Panc1 (cell line): ENCODE measurements around the gene DYNAP. TPM values are rescaled to one million over a fixed set of nuclear protein-coding genes. Genes with fewer than 3 reads are reported as not detected.

Experiments
- ATAC-seq: fragments of 200-7000 bp; cut with Tn5 transposase; 2 replicates; pipeline ENCODE4 v1.9.1; 2020; ENCODE audit warnings: mild to moderate bottlenecking, moderate library complexity
- BruUV-seq: library from RNA; stranded (reverse); fragments of 400-500 nt; replicated peaks from 2 replicates; lab custom pipeline; 2021; lab: Mats Ljungman, UMichigan
- CTCF ChIA-PET: fragments of 300-600 bp; sonication (Branson Sonifier 250); formaldehyde crosslinking; loops from one replicate; lab custom pipeline; 2022; ENCODE audit warnings: antibody characterized with exemption; lab: Charles Lee
- POLR2A ChIA-PET: fragments of 300-600 bp; sonication (Branson Sonifier 250); formaldehyde crosslinking; loops from one replicate; lab custom pipeline; 2022; ENCODE audit warnings: antibody characterized with exemption; lab: Charles Lee
- DNase-seq: peaks from one replicate; pipeline ENCODE4 v3.0.0-alpha.2; 2010; ENCODE audit warnings: low read depth, low spot score
- H3K27ac ChIP-seq: 2 replicates; pipeline ENCODE4 v1.5.1; 2011; ENCODE audit warnings: mild to moderate bottlenecking, low read length, inconsistent platforms
- H3K27me3 ChIP-seq: fragments of 200-500 bp; sonication (Bioruptor generic); 2 replicates; pipeline ENCODE4 v1.6.0; 2014; ENCODE audit warnings: low read length, inconsistent platforms; ENCODE audit not compliant: control insufficient read depth, insufficient read depth
- H3K36me3 ChIP-seq: fragments of 200-500 bp; sonication (Bioruptor generic); 2 replicates; pipeline ENCODE4 v1.5.1; 2014; ENCODE audit warnings: inconsistent platforms, mild to moderate bottlenecking, low read length, moderate library complexity; ENCODE audit not compliant: control insufficient read depth, insufficient read depth
- H3K4me1 ChIP-seq: 2 replicates; pipeline ENCODE4 v1.5.1; 2011; ENCODE audit warnings: inconsistent platforms, mild to moderate bottlenecking, low read length, moderate library complexity; ENCODE audit not compliant: control insufficient read depth, insufficient read depth
- H3K4me3 ChIP-seq, 2 experiments: 2 replicates each; pipeline ENCODE4 v1.5.1; 2011 to 2012; ENCODE audit warnings: low read depth in 2 of 2, low read length in 2 of 2, mild to moderate bottlenecking in 2 of 2, inconsistent platforms in 1 of 2, moderate library complexity in 1 of 2
- H3K9me3 ChIP-seq: fragments of 200-500 bp; sonication (Bioruptor generic); 2 replicates; pipeline ENCODE4 v1.5.1; 2014; ENCODE audit warnings: low read depth, mild to moderate bottlenecking, inconsistent platforms, low read length, moderate library complexity; ENCODE audit not compliant: control insufficient read depth, insufficient read depth
- CTCF ChIP-seq: fragments of 450-650 bp; IDR thresholded peaks from 2 replicates; pipeline ENCODE4 v1.5.1; 2017; ENCODE audit warnings: mild to moderate bottlenecking
- POLR2AphosphoS5 ChIP-seq: IDR thresholded peaks from 2 replicates; pipeline ENCODE4 v1.6.1; 2012; ENCODE audit warnings: mild to moderate bottlenecking, low read depth, low read length, moderate library complexity
- REST ChIP-seq, 2 experiments: IDR thresholded peaks; 2 replicates each; pipeline ENCODE4 v1.6.1; 2011 to 2012; ENCODE audit warnings: low read depth in 2 of 2, control low read depth in 1 of 2, low read length in 1 of 2, mild to moderate bottlenecking in 1 of 2, moderate library complexity in 1 of 2; ENCODE audit not compliant: insufficient read depth in 1 of 2
- SIN3A ChIP-seq: IDR thresholded peaks from 2 replicates; pipeline ENCODE4 v1.6.1; 2012; ENCODE audit warnings: low read depth, mild to moderate bottlenecking, low read length, moderate library complexity, borderline replicate concordance; ENCODE audit not compliant: insufficient read depth
- TCF7L2 ChIP-seq: IDR thresholded peaks from 2 replicates; pipeline ENCODE4 v1.6.1; 2011; ENCODE audit warnings: mild to moderate bottlenecking, low read depth, low read length, inconsistent platforms
- in situ Hi-C: cut with HindIII; loops from 2 replicates; pipeline ENCODE4 v1.10.0; 2016; ENCODE audit warnings: low sequenced_read_pairs, low pct_unique_long_range_greater_than_20kb
- intact Hi-C: fragments of 100-400 bp; cut with micrococcal nuclease; formaldehyde crosslinking; loops from one replicate; pipeline ENCODE4 v1.10.0; 2022; ENCODE audit not compliant: unreplicated experiment
- total RNA-seq: library from RNA; stranded (reverse); gene quantifications from one replicate; pipeline ENCODE4 v1.2.1, GENCODE V29; 2021; ENCODE audit not compliant: unreplicated experiment

DYNAP gene
- total RNA-seq, 1 experiment from 2014 or later, result not detected

GRCh38 chr18:54613174-54613573, 22.1 kb downstream of the DYNAP start:
- BruUV-seq, result no TSS peak
- DNase-seq, result no peak
- no peak for TF ChIP-seq POLR2AphosphoS5
- TF ChIP-seq CTCF, result no peak
- no peak for TF ChIP-seq REST (IDR thresholded peaks at IDR 0.05; ENCODE audit: insufficient read depth in 1 of 2, low read depth in 2 of 2, low read length in 1 of 2)
- TF ChIP-seq TCF7L2, result no peak
- no peak for TF ChIP-seq SIN3A
- Histone ChIP-seq H3K36me3 (no peaks in the 10 kb centered on the region), H3K27me3 (no peaks in the 10 kb centered on the region), H3K4me1 (no peaks in the 10 kb centered on the region), H3K4me3 (no peak overlapping the region), H3K27ac (no peak overlapping the region), H3K9me3 (no peaks in the 10 kb centered on the region)
- no peak for ATAC-seq
- in situ Hi-C loops, result no loop called here
- POLR2A ChIA-PET, result no interaction called here
- intact Hi-C loops, result no loop called here
- CTCF ChIA-PET, result no interaction called here

- Histone ChIP-seq H3K9me3 (no peaks in the 10 kb centered on the region), H3K27me3 (no peaks in the 10 kb centered on the region), H3K4me3 (no peak overlapping the region), H3K4me1 (no peaks in the 10 kb centered on the region), H3K27ac (no peak overlapping the region), H3K36me3 (no peaks in the 10 kb centered on the region)
- BruUV-seq, result no TSS peak
- TF ChIP-seq TCF7L2 (no peak), SIN3A (no peak), POLR2AphosphoS5 (no peak), CTCF (no peak), REST (IDR thresholded peaks at IDR 0.05; ENCODE audit: insufficient read depth in 1 of 2, low read depth in 2 of 2, low read length in 1 of 2) (no peak)
- ATAC-seq (no peak), DNase-seq (no peak)
- POLR2A ChIA-PET, result no interaction called here
- in situ Hi-C loops (no loop called here), intact Hi-C loops (no loop called here)
- CTCF ChIA-PET, result no interaction called here
Observed at GRCh38 chr18:54616220-54616848, 25.3 kb downstream of the DYNAP start.
